Measurements from ENCODE around the gene MLH3.

DNA sequence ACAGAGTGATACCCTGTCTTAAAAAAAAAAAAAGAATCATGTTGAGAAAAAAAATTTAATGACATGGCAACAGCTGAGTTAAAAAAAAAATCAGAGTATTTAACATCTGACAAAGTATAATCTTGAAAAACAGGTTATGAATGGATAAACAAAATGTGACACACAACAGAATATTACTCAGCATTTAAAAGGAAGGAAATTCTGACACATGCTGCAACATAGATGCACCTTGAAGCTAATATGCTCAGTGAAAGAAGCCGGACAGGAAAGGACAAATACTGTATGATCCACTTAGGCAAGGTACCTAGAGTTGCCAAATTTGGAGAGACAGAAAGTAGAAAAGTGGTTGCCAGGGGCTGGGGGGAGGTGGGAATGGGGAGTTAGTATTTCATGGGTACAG is 67.9 kb downstream of the MLH3 start:
- TF ChIP-seq, protein P1, sequence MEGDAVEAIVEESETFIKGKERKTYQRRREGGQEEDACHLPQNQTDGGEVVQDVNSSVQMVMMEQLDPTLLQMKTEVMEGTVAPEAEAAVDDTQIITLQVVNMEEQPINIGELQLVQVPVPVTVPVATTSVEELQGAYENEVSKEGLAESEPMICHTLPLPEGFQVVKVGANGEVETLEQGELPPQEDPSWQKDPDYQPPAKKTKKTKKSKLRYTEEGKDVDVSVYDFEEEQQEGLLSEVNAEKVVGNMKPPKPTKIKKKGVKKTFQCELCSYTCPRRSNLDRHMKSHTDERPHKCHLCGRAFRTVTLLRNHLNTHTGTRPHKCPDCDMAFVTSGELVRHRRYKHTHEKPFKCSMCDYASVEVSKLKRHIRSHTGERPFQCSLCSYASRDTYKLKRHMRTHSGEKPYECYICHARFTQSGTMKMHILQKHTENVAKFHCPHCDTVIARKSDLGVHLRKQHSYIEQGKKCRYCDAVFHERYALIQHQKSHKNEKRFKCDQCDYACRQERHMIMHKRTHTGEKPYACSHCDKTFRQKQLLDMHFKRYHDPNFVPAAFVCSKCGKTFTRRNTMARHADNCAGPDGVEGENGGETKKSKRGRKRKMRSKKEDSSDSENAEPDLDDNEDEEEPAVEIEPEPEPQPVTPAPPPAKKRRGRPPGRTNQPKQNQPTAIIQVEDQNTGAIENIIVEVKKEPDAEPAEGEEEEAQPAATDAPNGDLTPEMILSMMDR (IDR thresholded peaks at IDR 0.05): no peak
- TF ChIP-seq POLR2A (IDR thresholded peaks at IDR 0.05) (no peak), POLR2AphosphoS5 (IDR thresholded peaks at IDR 0.05) (no peak)
